Measurements from ENCODE around the gene CELA2B. TPM values are rescaled to one million over a fixed set of nuclear protein-coding genes. Genes with fewer than 3 reads are reported as not detected.

CELA2B gene
- total RNA-seq, 2 experiments from 2014 or later, result not detected

- Histone ChIP-seq H3K36me3 (ENCODE audit: insufficient read depth, low read length) (no peaks in the 10 kb centered on the region), H3K4me2 (ENCODE audit: low read length) (no peak overlapping the region), H4K20me1 (ENCODE audit: insufficient read depth, low read length) (no peaks in the 10 kb centered on the region), H3K9me2 (ENCODE audit: insufficient read depth, low read length) (no peaks in the 10 kb centered on the region), H3K27ac (ENCODE audit: low read depth, low read length, poor library complexity, severe bottlenecking) (no peak overlapping the region), H3K4me3 (ENCODE audit: low read depth, low read length, poor library complexity, severe bottlenecking) (no peak overlapping the region), H3K79me2 (ENCODE audit: insufficient read depth, low read depth, low read length) (no peaks in the 10 kb centered on the region), H3K4me1 (ENCODE audit: insufficient read depth, low read length, poor library complexity, severe bottlenecking) (no peaks in the 10 kb centered on the region), H3K9me3 (ENCODE audit: low read length) (no peaks in the 10 kb centered on the region), H2AFZ (ENCODE audit: low read length) (no peak overlapping the region)
- POLR2A ChIA-PET, result no interaction called here
- intact Hi-C loops (cut with micrococcal nuclease; ENCODE audit: unreplicated experiment), result no loop called here
- BruUV-seq (replicated peaks), result no TSS peak
- TF ChIP-seq EZH2phosphoT487 (IDR thresholded peaks at IDR 0.05; ENCODE audit: borderline replicate concordance, low read depth, low read length), result no peak
- no peak for TF ChIP-seq CTCF (conservative IDR thresholded peaks at IDR 0.05; ENCODE audit: low read length)
- DNase-seq (ENCODE audit: low spot score), result no peak
- CTCF ChIA-PET (ENCODE audit: unreplicated experiment), result no interaction called here
These were observed 3.3 kb upstream of the CELA2B start for GRCh38 chr1:15472587-15472986.

- Histone ChIP-seq H3K27ac (ENCODE audit: low read depth, low read length, poor library complexity, severe bottlenecking) (no peak overlapping the region), H3K79me2 (ENCODE audit: insufficient read depth, low read depth, low read length) (no peaks in the 10 kb centered on the region), H3K4me3 (ENCODE audit: low read depth, low read length, poor library complexity, severe bottlenecking) (no peak overlapping the region), H2AFZ (ENCODE audit: low read length) (no peak overlapping the region), H3K4me1 (ENCODE audit: insufficient read depth, low read length, poor library complexity, severe bottlenecking) (no peaks in the 10 kb centered on the region), H3K36me3 (ENCODE audit: insufficient read depth, low read length) (no peaks in the 10 kb centered on the region), H3K4me2 (ENCODE audit: low read length) (no peak overlapping the region), H4K20me1 (ENCODE audit: insufficient read depth, low read length) (no peaks in the 10 kb centered on the region), H3K9me3 (ENCODE audit: low read length) (no peaks in the 10 kb centered on the region), H3K9me2 (ENCODE audit: insufficient read depth, low read length) (no peaks in the 10 kb centered on the region)
- intact Hi-C loops (cut with micrococcal nuclease; ENCODE audit: unreplicated experiment), result no loop called here
- no peak for DNase-seq (ENCODE audit: low spot score)
- TF ChIP-seq EZH2phosphoT487 (IDR thresholded peaks at IDR 0.05; ENCODE audit: borderline replicate concordance, low read depth, low read length) (no peak), CTCF (conservative IDR thresholded peaks at IDR 0.05; ENCODE audit: low read length) (no peak)
- ChIA-PET CTCF (ENCODE audit: unreplicated experiment) (no interaction called here), POLR2A (no interaction called here)
- no TSS peak for BruUV-seq (replicated peaks)
These were observed 1.0 kb downstream of the CELA2B start for GRCh38 chr1:15476927-15477326.

- Histone ChIP-seq H3K36me3 (ENCODE audit: insufficient read depth, low read length) (no peaks in the 10 kb centered on the region), H3K79me2 (ENCODE audit: insufficient read depth, low read depth, low read length) (no peaks in the 10 kb centered on the region), H3K4me2 (ENCODE audit: low read length) (no peak overlapping the region), H4K20me1 (ENCODE audit: insufficient read depth, low read length) (no peaks in the 10 kb centered on the region), H3K9me2 (ENCODE audit: insufficient read depth, low read length) (no peaks in the 10 kb centered on the region), H2AFZ (ENCODE audit: low read length) (no peak overlapping the region), H3K27ac (ENCODE audit: low read depth, low read length, poor library complexity, severe bottlenecking) (no peak overlapping the region), H3K4me1 (ENCODE audit: insufficient read depth, low read length, poor library complexity, severe bottlenecking) (no peaks in the 10 kb centered on the region), H3K4me3 (ENCODE audit: low read depth, low read length, poor library complexity, severe bottlenecking) (no peak overlapping the region), H3K9me3 (ENCODE audit: low read length) (no peaks in the 10 kb centered on the region)
- no peak for DNase-seq (ENCODE audit: low spot score)
- intact Hi-C loops (cut with micrococcal nuclease; ENCODE audit: unreplicated experiment), result no loop called here
- CTCF ChIA-PET (ENCODE audit: unreplicated experiment), result no interaction called here
- BruUV-seq (replicated peaks), result no TSS peak
- TF ChIP-seq EZH2phosphoT487 (IDR thresholded peaks at IDR 0.05; ENCODE audit: borderline replicate concordance, low read depth, low read length) (no peak), CTCF (conservative IDR thresholded peaks at IDR 0.05; ENCODE audit: low read length) (no peak)
- POLR2A ChIA-PET, result no interaction called here
These were observed 1.8 kb downstream of the CELA2B start for GRCh38 chr1:15477646-15478212.

Measured in OCI-LY7 (cell line).